Hematopoietic multipotent progenitor cell treated with erythropoietin and hydrocortisone succinate and interleukin-3 and kit ligand, for 4 days (in vitro differentiated cells): ENCODE data around the gene SLAMF7.
A peak's percentile ranks its signal among the peaks of the same experiment; 100 is the strongest.
"Not testable (repeated sequence)": the region's sequence is repeated elsewhere in the genome, so short reads cannot be mapped to it uniquely, and the experiment has no call there.

Experiments
- DNase-seq: peaks from one replicate; pipeline ENCODE4 v3.0.0-alpha.2; 2015

SLAMF7 gene, protein sequence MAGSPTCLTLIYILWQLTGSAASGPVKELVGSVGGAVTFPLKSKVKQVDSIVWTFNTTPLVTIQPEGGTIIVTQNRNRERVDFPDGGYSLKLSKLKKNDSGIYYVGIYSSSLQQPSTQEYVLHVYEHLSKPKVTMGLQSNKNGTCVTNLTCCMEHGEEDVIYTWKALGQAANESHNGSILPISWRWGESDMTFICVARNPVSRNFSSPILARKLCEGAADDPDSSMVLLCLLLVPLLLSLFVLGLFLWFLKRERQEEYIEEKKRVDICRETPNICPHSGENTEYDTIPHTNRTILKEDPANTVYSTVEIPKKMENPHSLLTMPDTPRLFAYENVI

DNA sequence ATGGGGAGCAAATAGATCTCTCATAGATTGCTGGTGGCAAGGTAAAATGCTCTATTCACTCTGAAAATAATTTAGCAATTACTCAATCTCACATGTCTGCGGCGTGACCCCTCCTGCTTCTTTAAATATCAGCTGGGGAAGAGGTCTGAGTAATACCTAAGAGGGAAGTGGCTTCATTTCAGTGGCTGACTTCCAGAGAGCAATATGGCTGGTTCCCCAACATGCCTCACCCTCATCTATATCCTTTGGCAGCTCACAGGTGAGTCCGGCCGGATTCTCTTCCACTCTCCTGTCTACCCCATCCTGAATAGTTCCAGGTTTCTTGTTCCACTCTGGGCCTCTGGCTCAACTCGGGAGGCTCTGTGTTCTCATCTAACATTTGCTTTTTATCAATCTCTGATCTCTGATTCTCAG is at the start of gene SLAMF7:
SLAMF7 (plus strand) TSS at position 150 of the 414 bp plus-strand sequence; CDS start at position 205, 55 bp downstream.
- DNase-seq, result peak; percentile 61

DNA sequence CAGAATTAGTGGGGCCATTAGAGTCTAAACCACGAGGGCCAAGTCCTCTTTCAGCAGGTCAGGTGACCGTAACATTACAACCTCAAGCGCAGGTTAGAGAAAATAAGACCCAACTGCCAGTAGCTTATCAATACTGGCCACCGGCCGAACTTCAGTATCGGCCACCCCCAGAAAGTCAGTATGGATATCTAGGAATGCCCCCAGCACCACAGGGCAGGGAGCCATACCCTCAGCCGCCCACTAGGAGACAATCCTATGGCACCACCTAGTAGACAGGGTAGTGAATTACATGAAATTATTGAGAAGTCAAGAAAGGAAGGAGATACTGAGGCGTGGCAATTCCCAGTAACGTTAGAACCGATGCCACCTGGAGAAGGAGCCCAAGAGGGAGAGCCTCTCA is 46.7 kb upstream of the SLAMF7 start:
- peak; percentile 47 for DNase-seq

DNA sequence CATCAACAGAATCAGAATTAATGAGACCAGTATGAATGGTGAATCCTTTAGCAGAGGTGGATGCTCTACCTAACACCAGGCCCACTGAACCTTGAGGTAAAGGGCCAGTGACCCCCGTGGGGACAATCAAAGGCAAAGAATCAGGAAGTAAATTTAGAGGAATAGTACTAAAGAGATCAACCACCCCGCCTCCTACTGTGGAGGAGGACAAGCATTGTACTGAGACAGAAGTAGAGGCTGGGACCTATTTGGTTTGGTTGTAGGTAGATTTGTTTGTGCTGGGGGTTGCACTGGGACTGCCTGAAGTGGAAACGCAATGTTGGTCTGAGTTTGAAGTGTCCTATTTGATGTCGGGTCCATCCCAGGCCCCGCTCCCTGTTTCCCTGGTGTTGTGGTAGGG is 36.9 kb upstream of the SLAMF7 start:
- no peak for DNase-seq

DNA sequence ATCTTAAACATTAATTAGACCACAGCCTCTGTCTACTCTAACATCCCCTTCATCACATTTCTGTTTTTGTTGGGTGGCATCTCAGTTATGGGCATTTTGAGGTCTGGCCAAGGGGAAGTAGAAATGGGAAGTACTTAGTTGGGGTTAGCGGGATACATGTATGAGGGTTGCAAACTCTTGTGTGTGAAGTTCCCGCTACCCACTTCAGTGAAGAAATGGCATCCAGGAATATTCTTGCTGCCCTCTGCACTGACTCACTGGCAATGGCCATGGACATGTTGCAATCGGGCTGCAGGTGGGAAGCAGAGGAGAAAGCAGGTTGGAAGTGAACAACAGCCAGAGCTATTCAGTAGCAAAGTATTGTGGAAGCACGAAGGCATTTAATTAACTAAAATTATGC is 34.8 kb upstream of the SLAMF7 start:
- peak; percentile 64 for DNase-seq

DNA sequence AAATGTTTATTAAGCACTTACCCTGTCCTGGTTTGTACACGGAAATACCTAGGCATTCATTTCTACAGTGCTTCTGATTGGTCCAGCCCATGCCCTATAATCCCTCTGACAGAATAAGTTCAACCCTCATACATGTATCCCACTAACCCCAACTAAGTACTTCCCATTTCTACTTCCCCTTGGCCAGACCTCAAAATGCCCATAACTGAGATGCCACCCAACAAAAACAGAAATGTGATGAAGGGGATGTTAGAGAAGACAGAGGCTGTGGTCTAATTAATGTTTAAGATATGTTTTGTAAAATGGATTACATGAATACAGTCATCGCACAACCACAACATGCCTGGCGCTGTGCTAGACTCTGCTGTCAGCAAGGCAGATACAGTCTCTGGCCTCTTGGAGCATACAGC is 33.8 kb upstream of the SLAMF7 start:
- DNase-seq, result peak; percentile 58

DNA sequence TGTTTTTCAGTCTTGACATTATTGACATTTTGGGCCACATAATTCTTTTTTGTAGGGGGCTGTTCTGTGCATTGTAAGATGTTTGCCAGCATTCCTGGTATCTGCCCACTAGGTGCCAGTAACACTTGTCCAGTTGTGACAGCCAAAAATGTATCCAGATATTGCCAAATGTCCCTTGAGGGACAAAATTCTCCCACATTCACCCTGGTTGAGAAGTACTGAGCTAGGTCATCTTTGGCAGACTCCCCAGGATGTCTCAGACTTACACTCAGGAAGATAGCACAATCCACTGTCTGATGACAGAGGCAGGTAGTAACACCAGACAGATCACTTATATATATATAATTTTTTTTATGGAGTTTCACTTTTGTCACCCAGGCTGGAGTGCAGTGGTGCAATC is 33.3 kb upstream of the SLAMF7 start:
- no peak for DNase-seq

DNA sequence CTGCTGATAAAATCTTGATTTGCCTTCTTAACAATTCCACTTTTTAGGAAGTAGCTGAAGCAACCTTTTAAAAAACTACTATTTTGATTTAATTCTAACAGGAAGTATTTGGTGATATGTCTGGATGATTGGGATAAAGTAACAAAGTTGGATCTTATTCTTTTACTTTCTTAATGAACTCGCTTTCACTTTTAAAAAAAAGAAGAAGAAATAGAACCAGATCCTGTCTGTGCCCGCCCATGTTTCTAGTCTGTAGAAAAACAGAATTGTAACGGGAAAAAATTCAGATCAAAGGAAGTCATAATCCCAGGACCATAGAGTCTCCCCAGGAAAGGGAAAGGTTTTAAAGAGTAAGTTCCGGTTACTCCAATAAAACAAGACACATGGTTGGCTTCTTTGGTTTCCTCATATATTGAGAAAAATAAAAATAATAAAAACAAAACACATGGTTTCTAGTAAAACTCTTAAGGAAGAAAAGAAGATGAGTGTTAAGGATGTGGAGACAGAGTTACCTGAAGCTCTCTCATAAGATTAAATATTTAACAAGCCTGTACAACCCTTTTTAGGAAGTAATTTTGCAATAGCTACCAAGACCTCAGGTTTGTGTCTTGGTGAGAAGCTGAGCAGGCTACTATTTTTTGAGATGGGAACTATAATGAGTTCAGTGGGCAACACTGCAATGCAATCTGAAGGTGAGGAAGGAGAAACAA is 32.4 kb upstream of the SLAMF7 start:
- DNase-seq, result no peak

DNA sequence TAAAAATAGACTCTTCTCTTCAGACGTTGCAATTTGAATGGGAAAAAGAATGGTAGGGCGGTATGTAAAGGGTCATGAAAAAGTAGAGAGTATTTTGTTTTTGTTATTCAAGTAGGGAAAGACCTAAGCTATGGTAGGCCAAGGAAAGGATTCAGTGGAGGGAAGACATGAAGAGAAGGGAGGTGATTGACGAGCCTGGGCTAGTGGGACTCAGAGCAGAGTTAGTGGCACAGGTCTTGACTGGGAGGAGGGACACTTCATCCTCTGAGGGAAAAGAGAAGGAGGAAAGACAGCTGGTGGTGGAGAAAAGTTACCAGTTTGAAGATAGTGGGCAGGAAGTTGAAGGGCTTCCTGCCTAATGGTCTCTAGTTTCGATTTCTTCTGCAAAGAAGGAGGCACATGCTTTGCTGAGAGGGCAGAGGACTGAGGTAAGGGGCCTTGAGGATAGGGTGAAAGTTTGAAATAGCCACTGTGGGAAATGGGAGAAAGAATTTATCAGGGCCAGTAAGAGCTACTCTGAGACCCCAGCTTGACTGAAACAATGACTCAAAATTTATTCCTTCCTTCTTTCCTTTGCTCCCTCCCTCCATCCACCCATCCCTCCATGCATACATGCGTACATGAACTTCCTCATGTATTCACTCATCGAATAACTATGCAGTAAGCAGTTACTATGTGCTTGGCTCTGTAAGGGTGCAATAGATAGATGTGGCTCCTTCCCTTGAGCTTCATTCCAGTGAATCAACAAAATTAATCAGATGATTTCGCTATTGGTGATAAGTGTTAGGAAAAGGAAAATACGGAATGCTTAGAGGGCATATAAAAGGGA is 31.6 kb upstream of the SLAMF7 start:
- DNase-seq, result no peak

DNA sequence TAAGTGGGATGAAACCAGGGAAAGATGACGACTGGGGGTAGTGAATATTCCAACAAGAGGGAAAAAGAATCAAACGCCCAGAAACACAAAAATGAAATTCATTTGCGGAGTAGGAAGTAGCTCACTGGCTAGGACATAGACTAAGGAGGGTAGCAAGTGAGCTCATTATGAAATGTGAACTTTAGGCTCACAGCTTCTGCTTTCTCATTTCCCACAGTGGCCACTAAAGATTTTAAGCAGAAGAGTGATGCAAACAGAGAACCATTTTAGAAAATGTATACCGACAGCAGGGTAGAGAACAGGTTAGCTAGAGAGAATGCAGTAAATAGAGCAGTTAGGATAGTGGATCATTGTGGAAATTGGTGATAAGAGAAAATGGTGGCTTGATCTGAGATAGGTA is 30.9 kb upstream of the SLAMF7 start:
- DNase-seq, result peak; percentile 70

DNA sequence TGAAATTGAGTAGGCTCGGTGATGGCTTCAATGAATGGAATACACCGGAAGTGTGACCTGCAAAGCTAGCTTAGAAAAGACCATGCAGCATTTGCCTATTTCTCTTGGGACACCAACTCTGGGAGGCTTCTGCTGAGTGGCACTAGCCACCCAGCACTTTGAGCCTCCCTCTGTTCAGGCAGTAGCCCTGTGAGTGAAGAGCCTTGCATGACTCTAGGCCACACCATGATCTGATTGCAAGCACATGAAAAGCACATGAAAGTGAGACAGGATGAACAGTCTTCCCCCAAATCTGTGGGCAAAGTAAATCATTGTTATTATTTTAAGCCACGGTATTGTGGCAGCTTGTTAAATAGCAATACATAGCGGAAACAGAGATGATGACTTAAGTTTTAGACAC is 30.2 kb upstream of the SLAMF7 start:
- DNase-seq, result no peak

DNA sequence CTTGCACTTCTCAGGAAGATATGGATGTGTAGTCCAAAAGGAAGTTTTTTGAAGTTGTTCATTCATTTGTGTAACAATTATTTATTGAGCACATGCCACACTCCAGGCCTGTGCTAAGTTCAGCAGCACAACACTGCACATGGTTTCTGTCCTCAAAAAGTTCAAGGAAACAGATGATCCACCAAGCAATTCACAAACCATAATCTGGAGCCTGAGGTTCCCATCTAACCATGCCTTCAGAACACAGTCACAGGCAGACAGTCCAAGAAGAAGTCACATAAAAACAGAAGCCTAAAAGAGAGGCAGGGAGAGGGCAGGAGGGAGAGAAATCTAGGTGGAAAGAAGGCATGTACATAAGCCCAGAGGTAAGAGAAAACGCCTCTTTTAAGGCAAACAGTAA is 29.3 kb upstream of the SLAMF7 start:
- no peak for DNase-seq

DNA sequence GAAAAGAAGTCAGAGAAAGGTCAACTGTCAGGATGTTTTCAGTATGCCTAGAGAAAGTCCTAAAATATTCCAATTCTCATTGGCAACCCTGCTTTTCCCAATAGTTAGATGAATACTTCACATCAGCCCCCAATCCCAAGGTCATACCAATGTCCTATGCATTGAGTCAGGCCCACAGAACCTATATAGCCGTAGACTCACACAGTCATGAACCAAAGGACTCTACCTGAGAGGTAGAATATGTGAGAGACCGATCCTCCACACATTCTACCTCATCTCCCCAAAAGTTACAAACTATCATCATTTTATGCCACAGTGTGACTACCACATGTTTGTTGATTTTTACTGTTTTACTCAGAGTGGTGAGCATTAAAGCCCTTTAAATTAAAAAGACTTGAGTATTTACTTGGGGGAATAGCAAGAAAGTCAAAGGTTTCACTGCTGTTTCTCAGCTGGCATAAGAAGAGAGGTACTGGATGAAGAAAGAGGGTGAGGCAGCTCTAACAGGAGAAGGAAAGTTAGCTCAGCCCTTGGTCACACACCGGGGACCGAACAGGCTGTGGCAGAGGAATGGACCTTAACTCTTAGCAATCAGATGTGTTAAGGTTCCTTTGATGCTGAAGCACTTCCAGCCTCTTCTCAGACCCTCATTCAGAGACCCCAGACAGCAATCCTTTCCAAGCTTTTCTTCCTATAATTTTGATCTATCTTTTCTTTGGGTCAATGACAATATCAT is 28.4 kb upstream of the SLAMF7 start:
- no peak for DNase-seq

DNA sequence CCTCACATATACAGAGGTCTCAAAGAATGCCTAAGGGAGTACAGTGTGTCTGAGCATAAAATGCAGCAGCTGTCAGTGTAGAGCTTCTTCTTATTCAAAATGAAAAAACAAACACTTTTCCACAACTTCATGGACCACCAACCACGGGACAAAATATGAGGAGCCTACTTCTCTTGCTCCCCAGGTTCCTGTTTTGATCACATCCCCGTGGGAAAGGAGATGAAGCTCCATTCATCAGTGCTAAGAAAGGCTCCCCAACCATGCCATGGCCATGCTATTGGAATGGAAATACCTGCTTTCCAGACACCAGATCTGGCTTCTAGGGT is 27.8 kb upstream of the SLAMF7 start:
- DNase-seq, result no peak

DNA sequence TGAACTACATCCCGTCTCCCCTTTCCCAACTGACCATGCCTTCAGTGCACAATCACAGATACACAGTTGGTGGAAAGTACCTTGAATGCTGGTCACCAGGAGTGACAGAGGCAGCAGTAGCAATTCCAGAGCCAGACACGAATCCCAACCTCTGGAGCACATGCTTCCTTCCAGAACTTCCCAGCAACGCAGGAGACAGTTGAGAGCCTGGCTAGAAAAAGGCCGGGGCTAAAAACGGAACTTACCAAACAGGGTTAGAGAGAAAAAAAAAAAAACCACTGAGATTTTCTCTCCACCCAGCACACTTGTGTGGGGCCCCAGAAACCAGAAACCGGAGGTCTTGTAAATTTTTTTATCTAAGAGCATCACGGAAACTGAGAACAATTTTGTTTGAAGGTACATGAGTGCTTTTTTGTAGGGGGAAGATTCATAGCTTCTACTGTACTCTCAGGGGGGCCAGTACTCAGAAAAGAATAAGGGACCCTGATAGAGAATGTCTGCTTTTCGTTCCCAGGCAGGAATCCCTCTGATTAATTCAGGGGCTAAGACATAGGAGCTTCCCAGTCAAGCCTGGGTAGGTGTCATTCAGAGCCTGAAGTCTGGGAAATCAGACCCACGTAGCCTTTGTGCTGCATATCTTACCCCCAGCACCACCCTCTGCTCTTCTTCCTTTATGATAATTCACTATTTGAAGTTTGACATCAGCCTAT is 27.3 kb upstream of the SLAMF7 start, which contains the start of gene CD48:
CD48 (minus strand) TSS at position 221 of the 710 bp plus-strand sequence; CDS start at position 162, 59 bp downstream.
- DNase-seq, result peak; percentile 84

DNA sequence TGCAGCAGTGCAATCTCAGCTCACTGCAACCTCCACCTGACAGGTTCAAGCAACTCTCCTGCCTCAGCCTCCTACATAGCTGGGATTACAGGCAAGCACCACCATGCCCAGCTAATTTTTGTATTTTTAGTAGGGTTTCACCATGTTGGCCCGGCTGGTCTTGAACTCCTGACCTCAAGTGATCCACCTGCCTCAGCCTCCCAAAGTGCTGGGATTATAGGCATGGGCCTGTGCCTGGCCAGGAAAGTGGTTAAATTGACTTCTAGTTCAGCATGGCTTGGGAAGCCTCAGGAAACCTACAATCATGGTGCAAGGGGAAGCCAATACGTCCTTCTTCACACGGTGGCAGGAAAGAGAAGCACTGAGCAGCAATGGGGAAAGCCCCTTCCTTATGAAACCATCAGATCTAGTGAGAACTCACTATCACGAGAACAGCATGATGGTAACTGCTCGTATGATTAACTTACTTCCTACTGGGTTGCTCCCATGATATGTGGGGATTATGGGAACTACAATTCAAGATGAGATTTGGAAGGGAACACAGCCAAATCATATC is 26.4 kb upstream of the SLAMF7 start:
- peak; percentile 46 for DNase-seq

DNA sequence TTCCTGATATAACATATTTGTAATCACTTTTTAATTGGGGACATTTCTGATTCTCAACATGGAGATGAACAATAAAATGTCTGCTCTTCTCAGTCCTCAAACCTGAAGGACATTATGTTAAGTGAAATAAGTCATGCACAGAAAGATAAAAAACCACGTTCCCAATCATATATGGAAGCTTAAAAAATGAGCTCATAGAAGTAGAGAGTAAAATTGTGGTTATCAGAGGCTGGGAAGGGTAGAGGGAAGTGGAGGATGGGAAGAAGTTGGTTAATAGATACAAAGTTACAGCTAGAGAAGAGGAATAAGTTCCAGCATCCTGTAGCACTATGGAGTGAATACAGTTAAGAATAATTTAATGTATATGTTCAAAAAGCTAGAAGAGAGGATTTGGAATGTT is 25.9 kb upstream of the SLAMF7 start:
- DNase-seq, result peak; percentile 61

DNA sequence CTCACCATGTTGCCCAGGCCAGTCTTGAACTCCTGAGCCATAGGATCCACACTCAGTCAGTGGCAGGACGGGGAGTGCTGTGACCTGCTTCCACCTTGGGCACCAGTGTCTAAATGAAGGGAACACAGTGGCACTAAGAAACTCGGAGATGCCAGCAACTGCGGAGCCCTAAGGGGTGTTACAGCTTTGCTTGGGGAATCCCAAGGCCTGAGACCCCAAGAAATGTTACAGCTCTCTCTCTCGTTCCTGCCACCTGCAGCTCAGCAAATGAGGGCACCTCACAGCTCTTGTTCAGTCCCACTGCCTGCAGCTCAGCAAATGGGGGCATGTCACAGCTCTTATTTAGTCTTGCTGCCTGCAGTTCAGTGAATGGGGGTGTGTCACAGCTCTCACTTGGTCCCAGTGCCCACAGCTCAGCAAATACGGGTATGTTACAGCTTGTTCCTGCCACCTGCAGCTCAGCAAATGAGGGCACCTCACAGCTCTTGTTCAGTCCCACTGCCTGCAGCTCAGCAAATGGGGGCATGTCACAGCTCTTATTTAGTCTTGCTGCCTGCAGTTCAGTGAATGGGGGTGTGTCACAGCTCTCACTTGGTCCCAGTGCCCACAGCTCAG is 24.9 kb upstream of the SLAMF7 start:
- not testable (repeated sequence) for DNase-seq

DNA sequence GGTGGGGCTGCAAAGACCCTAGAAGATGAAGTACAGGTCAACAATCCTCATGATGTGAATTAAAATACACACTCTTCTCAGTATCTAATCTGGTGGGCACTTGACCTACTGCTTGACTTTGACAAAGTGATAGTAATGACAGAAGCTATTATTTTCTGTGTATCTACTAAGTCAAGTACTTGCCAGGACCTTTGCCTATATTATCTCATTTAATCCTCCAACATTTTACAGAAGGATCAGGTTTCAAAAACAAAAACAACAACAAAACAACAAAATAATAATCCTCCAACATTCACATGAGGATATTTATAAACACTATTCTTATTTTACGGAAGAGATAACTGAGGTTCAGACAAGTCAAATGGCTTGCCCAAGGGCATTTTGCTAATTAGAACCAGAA is 23.0 kb upstream of the SLAMF7 start:
- no peak for DNase-seq

DNA sequence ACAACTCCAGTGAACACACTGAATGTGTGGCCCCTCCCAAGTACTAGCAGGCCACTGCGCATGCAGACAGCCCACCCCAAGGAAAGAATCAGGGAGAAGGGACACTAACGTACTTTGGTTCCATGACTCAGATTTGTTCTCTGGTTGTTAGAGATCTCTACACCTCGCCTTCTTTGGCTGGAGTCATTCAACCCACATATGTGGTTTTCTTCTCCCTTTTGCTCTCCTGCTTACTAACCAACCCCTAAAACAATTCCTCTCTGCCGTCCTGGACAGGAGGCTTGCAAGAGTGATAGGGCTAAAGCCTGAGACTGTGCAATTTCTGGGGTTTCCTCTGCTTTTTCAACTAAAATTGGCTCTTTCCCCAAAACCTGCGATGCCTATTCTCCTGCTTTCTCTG is 21.7 kb upstream of the SLAMF7 start:
- no peak for DNase-seq

DNA sequence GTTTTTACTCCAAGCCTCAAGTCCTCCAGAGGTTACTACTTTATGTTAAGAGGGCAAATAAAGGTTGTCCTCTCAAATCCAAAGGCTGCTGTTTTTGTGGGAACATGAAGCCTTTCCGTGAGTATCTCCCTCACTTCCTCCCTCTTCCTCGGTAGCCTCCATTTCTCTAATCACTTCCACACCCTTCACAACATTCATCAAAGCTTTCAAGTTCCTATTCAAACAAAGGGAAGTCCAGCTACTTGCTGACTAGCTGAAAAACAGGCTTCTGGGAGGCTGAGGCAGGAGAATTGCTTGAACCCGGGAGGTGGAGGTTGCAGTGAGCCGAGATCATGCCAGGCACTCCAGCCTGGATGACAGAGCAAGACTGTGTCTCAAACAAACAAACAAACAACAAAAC is 20.8 kb upstream of the SLAMF7 start:
- DNase-seq, result no peak

DNA sequence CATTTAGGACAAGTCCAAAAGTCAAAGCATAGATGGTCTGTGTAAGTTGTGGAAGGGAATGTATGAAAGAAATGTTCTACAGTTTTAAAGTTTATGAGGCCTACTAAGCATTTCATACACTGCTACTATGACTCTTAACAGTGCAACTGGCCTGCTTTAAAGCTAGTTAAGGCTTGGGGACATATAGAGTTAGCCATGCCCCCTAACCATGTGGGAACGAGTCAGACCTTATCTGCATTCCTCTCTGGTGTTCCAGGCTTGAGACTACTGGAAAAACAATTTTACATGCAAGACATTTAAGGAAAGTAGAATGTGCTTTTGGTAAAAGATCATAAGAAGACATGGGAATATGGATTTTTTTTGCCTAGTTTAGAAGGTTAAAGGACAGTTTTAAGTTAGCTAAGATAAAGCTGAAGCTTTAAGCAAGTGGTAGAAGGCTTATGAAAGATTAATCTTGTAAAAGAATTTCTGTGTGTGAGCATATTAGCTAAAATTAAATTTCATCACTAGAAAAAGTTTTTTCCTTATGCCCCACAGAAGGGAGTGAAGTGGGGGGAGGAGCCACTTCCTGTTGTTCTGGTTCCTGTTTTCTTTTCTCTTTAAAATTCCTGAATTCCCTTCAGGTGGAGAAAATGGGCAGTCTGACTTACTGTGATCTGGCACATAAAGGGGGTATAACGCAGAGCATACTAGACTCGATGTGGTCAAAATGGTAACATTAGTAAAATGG is 18.5 kb upstream of the SLAMF7 start:
- DNase-seq, result no peak
